Endothelial cell of umbilical vein (primary cell): ENCODE measurements around the gene EDAR. TPM values are rescaled to one million over a fixed set of nuclear protein-coding genes. Genes with fewer than 3 reads are reported as not detected.

ENCODE experiments used
- BruUV-seq: library from RNA; stranded (reverse); fragments of 400-500 nt; replicated peaks from 2 replicates; lab custom pipeline; 2021; lab: Mats Ljungman, UMichigan
- CTCF ChIA-PET: fragments of 300-600, 350-600 bp; sonication (Branson Sonifier 250); formaldehyde crosslinking; loops from one replicate; lab custom pipeline; 2021; ENCODE audit warnings: antibody characterized with exemption, inconsistent platforms; lab: Charles Lee
- POLR2A ChIA-PET: fragments of 300-600, 350-600 bp; sonication (Branson Sonifier 250); formaldehyde crosslinking; loops from one replicate; lab custom pipeline; 2021; ENCODE audit warnings: antibody characterized with exemption, inconsistent platforms; lab: Charles Lee
- DNase-seq: peaks from one replicate; pipeline ENCODE4 v3.0.0-alpha.2; 2011; ENCODE audit warnings: low read depth, low spot score
- FAIRE-seq: peaks from 2 replicates; lab custom pipeline; 2011; peaks lifted over from hg19 to GRCh38; lab: Jason Lieb, UNC
- H2AFZ ChIP-seq: 2 replicates; pipeline ENCODE4 v1.6.0; 2012; ENCODE audit warnings: low read depth, low read length, control low read depth, inconsistent platforms
- H3K27ac ChIP-seq: 2 replicates; pipeline ENCODE4 v1.5.1; 2011; ENCODE audit warnings: low read depth, mild to moderate bottlenecking, control low read depth, low read length, moderate library complexity; ENCODE audit not compliant: insufficient read depth
- H3K27me3 ChIP-seq, 2 experiments: 2 replicates each; pipeline versions ENCODE4 v1.6.0 to v1.6.1; 2011; ENCODE audit warnings: low read length in 2 of 2, mixed read lengths in 1 of 2; ENCODE audit not compliant: control insufficient read depth in 2 of 2, insufficient read depth in 2 of 2
- H3K36me3 ChIP-seq, 2 experiments: 2 replicates in 1 of 2; 3 replicates in 1 of 2; pipeline ENCODE4 v1.5.1; 2011; ENCODE audit warnings: low read length in 2 of 2, mild to moderate bottlenecking in 1 of 2, moderate library complexity in 1 of 2; ENCODE audit not compliant: control insufficient read depth in 2 of 2, insufficient read depth in 2 of 2; ENCODE audit errors: extremely low read depth in 1 of 2
- H3K4me1 ChIP-seq: 3 replicates; pipeline ENCODE4 v1.5.1; 2011; ENCODE audit warnings: mild to moderate bottlenecking, low read length; ENCODE audit not compliant: control insufficient read depth, insufficient read depth; ENCODE audit errors: extremely low read depth
- H3K4me2 ChIP-seq: 2 replicates; pipeline ENCODE4 v1.6.1; 2011; ENCODE audit warnings: low read length, control low read depth, mixed read lengths; ENCODE audit not compliant: insufficient read depth
- H3K4me3 ChIP-seq, 3 experiments: fragments of 200-600 bp in 1 of 3; sonication (generic), shearing (Covaris generic) in 1 of 3; replicated peaks in 1 of 3; 2 replicates each; pipeline ENCODE4 v1.5.1; 2011 to 2016; ENCODE audit warnings: control low read depth in 3 of 3, low read length in 3 of 3, mild to moderate bottlenecking in 2 of 3, inconsistent platforms in 1 of 3, low read depth in 1 of 3, moderate library complexity in 1 of 3; ENCODE audit not compliant: insufficient read depth in 1 of 3
- H3K79me2 ChIP-seq: 2 replicates; pipeline ENCODE4 v1.6.0; 2012; ENCODE audit warnings: low read length, inconsistent platforms; ENCODE audit not compliant: control insufficient read depth, insufficient read depth
- H3K9ac ChIP-seq: replicated peaks from 2 replicates; pipeline ENCODE3; 2011; ENCODE audit warnings: low read length, control low read depth; ENCODE audit not compliant: insufficient read depth; ENCODE audit errors: extremely low read depth
- H3K9me1 ChIP-seq: replicated peaks from 3 replicates; pipeline ENCODE4 v1.6.0; 2011; ENCODE audit warnings: mild to moderate bottlenecking, low read length; ENCODE audit not compliant: control insufficient read depth, insufficient read depth; ENCODE audit errors: extremely low read depth
- H3K9me3 ChIP-seq: replicated peaks from 2 replicates; pipeline ENCODE4 v1.5.1; 2012; ENCODE audit warnings: low read length, inconsistent platforms; ENCODE audit not compliant: control insufficient read depth, insufficient read depth
- H4K20me1 ChIP-seq: replicated peaks from 2 replicates; pipeline ENCODE3; 2011; ENCODE audit warnings: mild to moderate bottlenecking, low read length; ENCODE audit not compliant: control insufficient read depth, insufficient read depth; ENCODE audit errors: extremely low read depth
- CTCF ChIP-seq, 2 donors: IDR thresholded peaks; 1 replicate in 1 of 2; 2 replicates in 1 of 2; pipeline ENCODE4 v1.5.1; 2011; ENCODE audit warnings: low read length in 2 of 2, mild to moderate bottlenecking in 2 of 2, moderate library complexity in 2 of 2, control low read depth in 1 of 2, inconsistent platforms in 1 of 2, low read depth in 1 of 2; ENCODE audit not compliant: insufficient read depth in 1 of 2; ENCODE audit errors: extremely low read depth in 1 of 2
- EZH2 ChIP-seq: IDR thresholded peaks from 2 replicates; pipeline ENCODE4 v1.6.1; 2012; ENCODE audit warnings: borderline replicate concordance, low read depth, mild to moderate bottlenecking, moderate library complexity, low read length, inconsistent platforms; ENCODE audit not compliant: severe bottlenecking
- FOS ChIP-seq: IDR thresholded peaks from 2 replicates; pipeline ENCODE4 v1.6.1; 2011; ENCODE audit warnings: mild to moderate bottlenecking, low read length, moderate library complexity, borderline replicate concordance; ENCODE audit not compliant: insufficient read depth
- GATA2 ChIP-seq: IDR thresholded peaks from 2 replicates; pipeline ENCODE4 v1.7.0; 2011; ENCODE audit warnings: low read depth, mild to moderate bottlenecking, moderate library complexity, mixed read lengths, low read length; ENCODE audit not compliant: insufficient read length, insufficient read depth
- JUN ChIP-seq: IDR thresholded peaks from 2 replicates; pipeline ENCODE4 v1.6.1; 2011; ENCODE audit warnings: borderline replicate concordance, low read depth; ENCODE audit not compliant: insufficient read length, insufficient read depth
- MYC ChIP-seq: IDR thresholded peaks from one replicate; pipeline ENCODE4 v1.6.1; 2011; ENCODE audit warnings: mild to moderate bottlenecking, low read depth, low read length
- POLR2A ChIP-seq: IDR thresholded peaks from 2 replicates; pipeline ENCODE4 v1.6.1; 2012; ENCODE audit warnings: low read depth, mild to moderate bottlenecking, control low read depth, low read length
- POLR2AphosphoS5 ChIP-seq: IDR thresholded peaks from 2 replicates; pipeline ENCODE4 v1.6.1; 2012; ENCODE audit warnings: low read depth, mild to moderate bottlenecking, control low read depth, low read length, moderate library complexity; ENCODE audit not compliant: insufficient read depth
- dilution Hi-C: fragments of 300-500 bp; cut with MboI; formaldehyde crosslinking; loops from one replicate; pipeline ENCODE4 v1.15.0; 2019; ENCODE audit warnings: low sequenced_read_pairs; ENCODE audit not compliant: extremely low pct_ligation_motif_present
- intact Hi-C: fragments of 100-400 bp; cut with micrococcal nuclease; formaldehyde crosslinking; loops from one replicate; pipeline ENCODE4 v1.10.0; 2022
- polyA plus RNA-seq, 4 experiments: library from polyadenylated mRNA; depleted of rRNA in 3 of 4; stranded (reverse) in 3 of 4; unstranded in 1 of 4; fragments of >200 nt; gene quantifications; 2 replicates each; pipeline versions ENCODE4 v1.2.1 to v1.2.3, GENCODE V29; 2011 to 2012; ENCODE audit warnings: missing spikeins in 1 of 4
- total RNA-seq: library from RNA; stranded (reverse); gene quantifications from 2 replicates; pipeline ENCODE4 v1.2.3, GENCODE V29; 2021
- TF ChIP-seq, protein P1 (sequence below): IDR thresholded peaks from 2 replicates; pipeline ENCODE4 v1.6.1; 2011; ENCODE audit not compliant: insufficient read depth, insufficient read length

Gene EDAR
- total and polyA plus RNA-seq, 2 donors (not counting 3 experiments of a cell fraction or from before 2014, with no cell fraction given), result not detected

DNA sequence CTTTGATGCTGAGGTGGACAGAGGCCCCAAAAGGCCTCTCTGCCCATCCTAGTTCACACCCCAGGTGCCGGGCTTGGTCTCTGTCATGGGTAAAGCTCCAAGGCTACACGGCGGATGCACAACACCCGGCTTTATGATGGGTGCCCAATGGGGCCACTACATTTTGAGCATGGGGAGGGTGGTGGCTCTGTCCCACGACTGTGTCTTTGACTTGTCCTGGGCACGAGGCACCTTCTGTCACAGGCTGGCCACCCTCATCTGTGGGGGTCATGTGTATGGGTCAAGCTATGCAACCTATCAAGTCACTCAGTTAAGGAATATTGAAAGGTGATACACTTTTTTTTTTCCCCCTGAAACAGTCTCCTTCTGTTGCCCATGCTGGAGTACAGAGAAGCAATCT, 63.7 kb downstream of the EDAR start:
- no peak for FAIRE-seq
- TF ChIP-seq POLR2A, result no peak
- no peak for TF ChIP-seq CTCF (IDR thresholded peaks at IDR 0.05; ENCODE audit: extremely low read depth in 1 of 2, insufficient read depth in 1 of 2, low read depth in 1 of 2, low read length in 2 of 2)
- TF ChIP-seq POLR2AphosphoS5, result no peak
- no peak for TF ChIP-seq MYC
- no peak for TF ChIP-seq JUN
- no peak for TF ChIP-seq GATA2
- no peak for TF ChIP-seq EZH2
- no peak for TF ChIP-seq FOS
- TF ChIP-seq, protein P1, sequence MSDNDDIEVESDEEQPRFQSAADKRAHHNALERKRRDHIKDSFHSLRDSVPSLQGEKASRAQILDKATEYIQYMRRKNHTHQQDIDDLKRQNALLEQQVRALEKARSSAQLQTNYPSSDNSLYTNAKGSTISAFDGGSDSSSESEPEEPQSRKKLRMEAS, result no peak
- Histone ChIP-seq H3K27me3 (no peaks in the 10 kb centered on the region), H3K4me2 (no peak overlapping the region), H3K9ac (no peak overlapping the region), H3K27ac (no peak overlapping the region), H3K4me3 (no peak overlapping the region), H3K79me2 (no peaks in the 10 kb centered on the region), H2AFZ (no peak overlapping the region), H3K36me3 (no peaks in the 10 kb centered on the region), H3K9me3 (no peaks in the 10 kb centered on the region), H3K4me1 (no peaks in the 10 kb centered on the region), H3K9me1 (no peaks in the 10 kb centered on the region), H4K20me1 (no peaks in the 10 kb centered on the region)
- CTCF ChIA-PET, result no interaction called here
- BruUV-seq, result no TSS peak
- dilution Hi-C loops (no loop called here), intact Hi-C loops (no loop called here)
- POLR2A ChIA-PET, result no interaction called here
- no peak for DNase-seq
